Activated naive CD8-positive, alpha-beta T cell treated with anti-CD3 and anti-CD28 coated beads, Interleukin-2, amount 10 ng/mL, durations not matched to agents 7 days and 5 days (primary cell): ENCODE measurements around the gene ABCC4. TPM values are rescaled to one million over a fixed set of nuclear protein-coding genes. Genes with fewer than 3 reads are reported as not detected.

Source experiments
- ATAC-seq: fragments of 150-1000 bp; cut with Tn5 transposase; one replicate; pipeline ENCODE4 v1.10.0; 2021; ENCODE audit warnings: low read depth, moderate library complexity
- POLR2A ChIA-PET: fragments of 350-600 bp; sonication (Branson Sonifier 250); formaldehyde crosslinking; loops from one replicate; lab custom pipeline; 2021; ENCODE audit warnings: antibody characterized with exemption; lab: Charles Lee
- DNase-seq: peaks from one replicate; pipeline ENCODE4 v3.0.0; 2021
- H3K27ac Mint-ChIP-seq: one replicate; pipeline ENCODE4 v1.8.0; 2022; ENCODE audit warnings: mild to moderate bottlenecking, mixed read lengths
- H3K27me3 Mint-ChIP-seq: one replicate; pipeline ENCODE4 v1.8.0; 2022; ENCODE audit warnings: mild to moderate bottlenecking, moderate library complexity, mixed read lengths
- H3K36me3 Mint-ChIP-seq: one replicate; pipeline ENCODE4 v1.8.0; 2021; ENCODE audit warnings: mild to moderate bottlenecking, mixed read lengths
- H3K4me1 Mint-ChIP-seq: one replicate; pipeline ENCODE4 v1.8.0; 2021; ENCODE audit warnings: mixed read lengths
- H3K4me3 Mint-ChIP-seq: one replicate; pipeline ENCODE4 v1.8.0; 2022; ENCODE audit warnings: mild to moderate bottlenecking, moderate library complexity, mixed read lengths
- H3K9me3 Mint-ChIP-seq: one replicate; pipeline ENCODE4 v1.8.0; 2021; ENCODE audit warnings: mixed read lengths
- total RNA-seq, 2 experiments: library from RNA; stranded (reverse); gene quantifications; one replicate each; pipeline ENCODE4 v1.2.3, GENCODE V29; 2021

The ABCC4 gene
- total RNA-seq, 2 experiments from 2014 or later = 5.7 to 6.4 TPM

DNA sequence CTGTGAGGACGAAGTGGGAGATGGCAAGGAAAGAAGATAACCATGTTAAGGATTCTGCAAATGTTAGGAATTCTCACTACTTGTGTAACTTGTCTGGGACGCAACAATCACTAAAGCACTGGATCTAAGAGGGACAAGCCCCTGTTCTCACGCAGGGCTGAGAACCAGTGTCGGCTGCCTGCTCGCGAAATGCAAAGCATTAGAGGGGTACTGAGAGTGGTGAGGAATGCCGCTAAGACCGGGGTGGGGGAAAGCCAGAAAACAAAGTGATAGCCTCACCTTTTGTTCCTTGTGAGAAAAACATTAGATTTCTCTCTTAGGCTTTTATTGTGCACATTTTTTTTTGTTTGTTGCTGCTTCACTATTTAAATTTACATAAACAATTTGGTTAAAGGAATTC is 241.9 kb downstream of the ABCC4 start:
- H3K4me1 Mint-ChIP-seq = no peaks in the 10 kb centered on the region
- peaks cover 2% of the 10 kb centered on the region for H3K36me3 Mint-ChIP-seq
- ATAC-seq (no peak), DNase-seq (no peak)
- POLR2A ChIA-PET = no interaction called here
- H3K9me3 Mint-ChIP-seq = no peaks in the 10 kb centered on the region
- no peak overlapping the region for H3K27ac Mint-ChIP-seq
- H3K27me3 Mint-ChIP-seq = no peaks in the 10 kb centered on the region
- H3K4me3 Mint-ChIP-seq = no peak overlapping the region

DNA sequence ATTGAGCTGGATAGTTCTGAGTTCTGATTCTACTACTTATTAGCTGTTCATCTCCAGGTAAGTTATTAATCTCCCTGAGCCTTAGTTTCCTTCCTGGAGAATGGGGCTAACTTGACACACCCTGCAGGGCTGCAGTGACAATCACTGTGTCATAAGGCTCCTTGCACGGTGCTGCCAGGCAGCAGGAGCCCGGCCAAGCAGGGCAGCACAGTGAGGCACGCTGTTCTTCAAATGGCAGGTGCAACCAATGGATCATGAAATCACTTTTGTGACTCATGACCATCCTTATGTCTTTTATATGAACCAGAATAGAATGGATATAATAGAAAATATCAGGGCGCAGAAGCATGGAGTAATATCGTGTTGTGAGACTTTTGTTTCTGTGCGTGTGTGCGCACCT is 242.6 kb downstream of the ABCC4 start:
- Mint-ChIP-seq H3K27ac (no peak overlapping the region), H3K4me1 (no peaks in the 10 kb centered on the region), H3K9me3 (no peaks in the 10 kb centered on the region), H3K27me3 (no peaks in the 10 kb centered on the region), H3K4me3 (no peak overlapping the region), H3K36me3 (peaks cover 2% of the 10 kb centered on the region)
- POLR2A ChIA-PET = no interaction called here
- DNase-seq (no peak), ATAC-seq (no peak)

DNA sequence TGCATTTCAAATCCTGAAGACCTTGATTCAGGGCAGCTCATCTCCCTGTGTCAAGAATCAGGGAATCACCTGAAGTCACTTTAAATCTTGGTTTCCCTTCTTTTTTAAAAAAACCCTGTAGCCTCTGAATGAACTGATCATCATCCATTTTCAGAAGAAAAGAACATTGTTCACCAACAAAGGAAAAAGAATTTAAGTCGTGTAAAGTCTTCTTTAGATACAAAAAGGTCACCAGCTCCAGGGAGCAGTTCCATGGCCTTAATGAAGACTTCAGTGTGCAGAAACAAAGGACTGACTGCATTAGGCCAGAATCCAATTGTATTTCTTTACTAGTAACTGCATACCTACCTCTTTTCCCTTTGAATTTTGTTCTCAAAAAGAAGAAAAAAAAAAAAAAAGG is 245.0 kb downstream of the ABCC4 start:
- POLR2A ChIA-PET = no interaction called here
- Mint-ChIP-seq H3K9me3 (no peaks in the 10 kb centered on the region), H3K27ac (no peak overlapping the region), H3K4me1 (no peaks in the 10 kb centered on the region), H3K4me3 (no peak overlapping the region), H3K27me3 (no peaks in the 10 kb centered on the region), H3K36me3 (peaks cover 2% of the 10 kb centered on the region)
- no peak for ATAC-seq
- no peak for DNase-seq

DNA sequence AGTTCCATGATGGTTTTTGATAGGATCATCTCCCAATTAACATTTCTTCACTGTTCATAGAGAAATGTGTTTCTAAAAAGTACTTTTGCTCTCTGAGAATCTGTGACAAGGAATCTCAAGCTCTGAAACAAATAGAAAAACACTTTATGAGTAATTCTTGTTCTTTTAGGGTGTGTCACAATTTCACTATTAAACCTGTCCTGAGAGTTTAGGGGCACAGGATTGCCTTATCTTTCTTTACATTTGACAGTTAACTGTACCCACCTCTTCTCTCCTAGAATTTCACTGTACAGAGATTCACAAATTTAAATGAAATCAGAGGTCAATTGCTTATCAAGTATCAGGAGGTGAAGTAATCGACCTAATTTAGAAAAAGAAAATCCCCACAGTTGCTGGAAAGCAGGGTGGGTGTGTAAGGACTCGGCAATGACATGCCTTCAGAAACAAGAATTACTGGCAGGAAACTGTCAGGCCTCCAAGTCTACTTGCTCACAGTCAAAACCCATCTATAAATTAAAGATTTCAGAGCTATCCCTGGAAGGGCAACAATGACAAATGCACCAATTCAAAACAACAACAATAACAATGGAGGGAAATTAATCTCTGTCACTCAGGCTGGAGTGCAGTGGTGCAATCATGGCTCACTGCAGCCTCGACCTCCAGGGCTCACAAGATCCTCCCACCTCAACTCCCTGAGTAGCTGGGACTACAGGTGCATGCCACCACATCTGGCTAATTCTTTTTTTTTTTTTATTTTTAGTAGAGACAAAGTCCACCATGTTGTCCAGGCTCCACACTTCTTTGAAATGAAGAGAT is 250.2 kb downstream of the ABCC4 start:
- no peaks in the 10 kb centered on the region for H3K27me3 Mint-ChIP-seq
- H3K4me3 Mint-ChIP-seq = no peak overlapping the region
- POLR2A ChIA-PET = no interaction called here
- DNase-seq (no peak), ATAC-seq (no peak)
- no peak overlapping the region for H3K27ac Mint-ChIP-seq
- no peaks in the 10 kb centered on the region for H3K9me3 Mint-ChIP-seq
- H3K36me3 Mint-ChIP-seq = peaks cover 4% of the 10 kb centered on the region
- peaks cover 2% of the 10 kb centered on the region for H3K4me1 Mint-ChIP-seq

DNA sequence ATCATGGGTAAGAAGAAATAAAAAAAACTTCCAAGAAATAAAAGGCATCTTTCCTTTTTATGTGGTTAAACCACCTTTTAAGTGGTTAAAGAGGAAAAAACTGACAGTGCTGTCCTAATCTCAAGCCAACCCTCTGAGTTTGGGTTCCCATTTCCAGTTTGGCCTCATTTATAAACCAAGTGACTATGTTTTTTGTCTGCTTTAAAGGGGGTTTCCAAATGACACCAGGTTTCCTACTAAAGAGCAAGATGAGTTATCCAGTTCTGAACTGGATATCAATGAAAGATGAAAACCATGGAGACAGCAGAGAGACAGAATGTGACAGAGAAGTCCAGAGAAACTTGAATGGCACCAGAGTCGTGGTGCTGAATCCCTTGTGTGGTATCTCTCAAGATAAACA is 251.5 kb downstream of the ABCC4 start:
- Mint-ChIP-seq H3K9me3 (peaks cover 3% of the 10 kb centered on the region), H3K4me1 (peaks cover 2% of the 10 kb centered on the region), H3K36me3 (peaks cover 8% of the 10 kb centered on the region), H3K27me3 (no peaks in the 10 kb centered on the region), H3K27ac (no peak overlapping the region), H3K4me3 (no peak overlapping the region)
- no peak for DNase-seq
- ATAC-seq = no peak
- POLR2A ChIA-PET = no interaction called here

DNA sequence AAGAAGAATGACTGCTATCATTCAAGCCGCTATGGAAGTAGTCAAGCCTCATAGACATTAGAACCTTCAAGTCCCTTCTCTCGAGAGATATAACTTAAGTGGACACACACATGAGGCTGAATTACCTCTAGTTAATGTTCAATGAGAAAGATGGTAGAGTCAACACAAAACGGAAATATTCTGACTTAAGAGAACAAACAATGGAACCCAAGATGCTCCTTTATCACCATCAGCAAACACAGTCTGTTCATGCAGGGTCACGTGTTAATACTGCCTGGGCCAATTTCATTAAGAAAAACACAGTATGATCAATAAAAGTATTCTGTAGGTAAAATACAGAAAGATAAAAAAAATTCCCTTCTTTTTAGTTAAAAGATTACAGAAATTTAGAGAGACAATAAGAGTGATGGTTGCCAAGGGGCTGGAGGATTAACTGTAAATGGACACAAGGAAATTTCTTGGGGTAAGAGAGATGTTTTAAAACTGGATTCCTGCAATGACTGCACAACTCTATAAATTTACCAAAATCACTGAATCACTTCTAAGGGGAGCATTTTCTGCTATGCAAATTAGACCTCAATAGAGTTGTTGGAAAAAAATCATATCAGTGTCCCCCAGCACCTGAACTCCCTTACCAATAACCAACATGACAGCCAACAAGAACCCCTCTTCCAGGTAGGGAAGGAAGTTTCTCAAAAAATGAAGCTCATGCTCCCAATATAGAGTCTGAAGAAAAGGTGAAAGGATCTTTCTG is 256.6 kb downstream of the ABCC4 start:
- Mint-ChIP-seq H3K9me3 (peaks cover 3% of the 10 kb centered on the region), H3K27ac (no peak overlapping the region)

DNA sequence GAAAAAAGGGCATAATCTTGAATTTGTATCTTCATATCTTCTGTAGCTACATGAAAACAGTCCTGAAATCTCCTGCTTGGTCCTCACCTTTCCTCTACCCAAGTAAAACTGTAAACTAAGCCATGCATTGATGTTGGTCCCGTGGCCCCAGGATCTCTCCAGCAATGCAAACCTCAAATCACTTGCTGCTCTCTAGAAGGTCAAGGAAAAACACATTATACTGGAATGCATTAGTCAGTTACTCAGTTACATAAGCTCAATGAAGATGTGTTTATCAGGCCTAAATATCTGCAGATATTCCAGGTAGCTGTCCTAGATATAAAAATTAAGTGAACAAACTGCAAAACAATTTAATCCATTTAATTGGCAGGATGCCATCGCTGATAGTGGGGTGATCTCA is 261.8 kb downstream of the ABCC4 start:
- no peaks in the 10 kb centered on the region for H3K9me3 Mint-ChIP-seq
- H3K27me3 Mint-ChIP-seq = no peaks in the 10 kb centered on the region
- DNase-seq (no peak), ATAC-seq (no peak)
- no peaks in the 10 kb centered on the region for H3K4me1 Mint-ChIP-seq
- peaks cover 21% of the 10 kb centered on the region for H3K36me3 Mint-ChIP-seq
- POLR2A ChIA-PET = no interaction called here
- H3K27ac Mint-ChIP-seq = no peak overlapping the region
- H3K4me3 Mint-ChIP-seq = no peak overlapping the region

More for the DNA sequence above, 256.6 kb downstream of the ABCC4 start:
- Mint-ChIP-seq H3K27me3 (no peaks in the 10 kb centered on the region), H3K36me3 (peaks cover 22% of the 10 kb centered on the region), H3K4me1 (no peaks in the 10 kb centered on the region), H3K4me3 (no peak overlapping the region)
- DNase-seq (no peak), ATAC-seq (no peak)
- POLR2A ChIA-PET = no interaction called here

DNA sequence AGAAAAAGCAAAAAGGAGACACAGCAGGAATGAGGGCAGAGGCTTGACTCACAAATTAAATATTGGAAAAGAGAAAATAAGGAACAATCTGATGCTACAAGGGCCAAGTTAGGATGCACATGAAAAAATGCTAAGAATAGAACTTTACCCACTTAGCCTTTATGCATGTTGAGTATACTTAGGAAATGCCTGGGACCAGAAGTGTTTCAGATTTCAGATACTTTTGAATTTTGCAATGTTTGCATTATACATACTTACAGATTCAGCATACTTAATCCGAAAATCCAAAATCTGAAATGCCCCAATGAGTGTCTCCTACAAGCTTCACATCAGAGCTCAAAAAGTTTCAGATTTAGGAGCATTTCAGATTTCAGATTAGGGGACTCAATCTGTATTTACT is 262.3 kb downstream of the ABCC4 start:
- Mint-ChIP-seq H3K9me3 (no peaks in the 10 kb centered on the region), H3K4me1 (no peaks in the 10 kb centered on the region), H3K27ac (no peak overlapping the region), H3K36me3 (peaks cover 22% of the 10 kb centered on the region), H3K4me3 (no peak overlapping the region), H3K27me3 (no peaks in the 10 kb centered on the region)
- no peak for ATAC-seq
- no peak for DNase-seq
- POLR2A ChIA-PET = no interaction called here

DNA sequence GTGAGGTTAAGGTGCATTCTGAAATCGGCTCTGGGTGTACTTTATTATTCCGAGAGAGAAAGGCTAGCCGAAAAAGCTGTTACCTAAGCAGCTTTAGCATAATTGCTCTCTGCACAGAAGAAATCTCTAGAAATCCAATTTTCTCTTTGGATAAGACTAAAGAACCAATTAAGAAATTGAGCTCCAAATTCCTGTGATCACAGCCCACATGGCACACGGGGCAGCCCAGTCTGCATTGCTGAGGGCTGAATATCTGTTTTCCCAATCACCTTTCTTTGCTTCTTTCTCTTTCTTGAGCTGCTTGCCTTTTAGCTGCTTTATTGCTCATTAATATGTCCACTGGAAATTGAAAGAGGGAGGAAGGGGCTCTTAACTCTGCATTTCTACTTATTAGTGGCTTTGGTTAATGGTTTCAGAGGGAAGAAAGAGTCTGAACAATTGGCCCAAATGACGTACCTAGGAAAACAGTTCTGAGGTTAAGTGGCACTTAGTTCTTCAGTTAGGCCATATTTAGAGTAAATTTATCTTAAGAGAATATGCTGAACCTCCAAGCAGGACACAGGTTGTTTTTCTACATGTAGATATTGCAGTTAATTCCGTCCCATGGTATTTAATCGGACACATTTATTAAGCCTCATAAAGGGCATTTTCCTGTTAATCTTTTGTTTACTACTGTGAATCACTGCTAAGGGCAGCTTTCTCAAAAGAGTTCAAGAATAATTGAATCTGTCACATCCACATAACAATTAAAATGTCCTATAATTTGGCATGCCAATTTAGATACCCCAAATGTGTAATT is 265.7 kb downstream of the ABCC4 start:
- Mint-ChIP-seq H3K9me3 (no peaks in the 10 kb centered on the region), H3K36me3 (peaks cover 10% of the 10 kb centered on the region), H3K27me3 (no peaks in the 10 kb centered on the region), H3K27ac (no peak overlapping the region), H3K4me1 (peaks cover 2% of the 10 kb centered on the region), H3K4me3 (no peak overlapping the region)
- POLR2A ChIA-PET = no interaction called here
- DNase-seq = no peak
- ATAC-seq = no peak

DNA sequence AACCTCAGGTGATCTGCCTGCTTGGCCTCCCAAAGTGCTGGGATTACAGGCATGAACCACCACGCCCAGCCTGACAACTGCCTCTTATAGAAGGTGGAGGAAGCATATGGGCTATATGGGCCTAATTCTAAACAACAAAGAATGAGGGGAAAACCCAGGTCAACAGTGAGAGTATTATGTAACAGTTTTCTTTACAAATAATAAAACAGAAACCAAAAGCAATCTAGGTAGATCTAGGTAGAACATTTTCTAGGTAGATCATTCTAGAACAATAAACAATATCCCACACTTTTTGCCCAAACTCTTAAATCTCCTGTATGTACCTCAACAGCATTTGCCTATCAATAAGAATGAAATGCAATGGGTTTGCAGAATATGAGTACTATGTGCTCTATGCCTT is 267.4 kb downstream of the ABCC4 start:
- no peak overlapping the region for H3K27ac Mint-ChIP-seq
- DNase-seq (no peak), ATAC-seq (no peak)
- no peak overlapping the region for H3K4me3 Mint-ChIP-seq
- peaks cover 10% of the 10 kb centered on the region for H3K36me3 Mint-ChIP-seq
- POLR2A ChIA-PET = no interaction called here
- no peaks in the 10 kb centered on the region for H3K27me3 Mint-ChIP-seq
- peaks cover 2% of the 10 kb centered on the region for H3K4me1 Mint-ChIP-seq
- H3K9me3 Mint-ChIP-seq = no peaks in the 10 kb centered on the region

DNA sequence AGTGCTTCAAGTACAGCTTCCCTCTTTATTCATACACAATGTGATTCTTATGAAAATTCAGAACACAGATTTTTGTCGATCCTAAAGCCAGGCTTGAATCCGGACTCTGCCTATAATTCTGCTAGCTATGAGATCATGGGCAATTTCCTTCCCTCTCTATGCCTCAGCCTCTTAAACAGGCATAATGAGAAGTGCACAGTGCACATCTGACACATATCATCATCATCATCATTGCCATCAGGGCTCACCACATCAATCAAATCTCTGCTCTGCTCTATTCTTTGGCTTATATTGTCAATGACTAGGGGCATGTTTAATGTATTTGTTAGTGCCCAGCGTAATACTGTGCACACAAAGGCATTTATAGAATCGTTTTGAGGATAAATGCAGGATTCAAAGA is 269.1 kb downstream of the ABCC4 start:
- ATAC-seq = no peak
- DNase-seq = no peak
- H3K36me3 Mint-ChIP-seq = peaks cover 7% of the 10 kb centered on the region
- no peak overlapping the region for H3K27ac Mint-ChIP-seq
- POLR2A ChIA-PET = no interaction called here
- H3K9me3 Mint-ChIP-seq = peaks cover 2% of the 10 kb centered on the region
- H3K4me3 Mint-ChIP-seq = no peak overlapping the region
- peaks cover 2% of the 10 kb centered on the region for H3K4me1 Mint-ChIP-seq
- H3K27me3 Mint-ChIP-seq = no peaks in the 10 kb centered on the region

DNA sequence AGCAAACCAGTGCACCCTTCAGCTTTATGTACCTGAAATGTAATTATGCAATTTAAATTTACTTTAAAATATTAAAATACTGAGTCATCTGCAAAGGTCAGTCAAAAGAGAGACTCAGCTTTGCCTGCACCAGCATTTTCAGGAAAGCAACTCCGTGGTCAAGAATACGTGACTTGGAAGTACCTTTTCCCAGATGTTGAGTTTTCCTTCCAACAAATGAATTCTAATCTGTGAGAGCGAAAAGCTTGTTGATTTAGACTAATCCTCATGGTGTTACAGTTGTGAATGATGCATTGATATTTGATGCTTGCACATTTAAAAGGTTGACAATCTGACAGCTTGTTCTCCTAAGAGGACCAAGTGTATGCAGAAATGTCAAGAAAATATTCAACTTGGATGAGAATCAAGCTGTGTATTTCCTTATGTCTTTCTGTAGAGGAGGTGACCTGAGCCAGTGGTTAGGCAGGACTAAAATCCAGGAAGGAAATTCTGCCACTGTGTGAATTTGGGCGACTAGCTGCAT is 270.4 kb downstream of the ABCC4 start:
- H3K27ac Mint-ChIP-seq = no peak overlapping the region
- ATAC-seq (no peak), DNase-seq (no peak)
- H3K9me3 Mint-ChIP-seq = peaks cover 2% of the 10 kb centered on the region
- H3K36me3 Mint-ChIP-seq = peaks cover 7% of the 10 kb centered on the region
- POLR2A ChIA-PET = no interaction called here
- H3K4me1 Mint-ChIP-seq = peaks cover 2% of the 10 kb centered on the region
- no peaks in the 10 kb centered on the region for H3K27me3 Mint-ChIP-seq
- no peak overlapping the region for H3K4me3 Mint-ChIP-seq

DNA sequence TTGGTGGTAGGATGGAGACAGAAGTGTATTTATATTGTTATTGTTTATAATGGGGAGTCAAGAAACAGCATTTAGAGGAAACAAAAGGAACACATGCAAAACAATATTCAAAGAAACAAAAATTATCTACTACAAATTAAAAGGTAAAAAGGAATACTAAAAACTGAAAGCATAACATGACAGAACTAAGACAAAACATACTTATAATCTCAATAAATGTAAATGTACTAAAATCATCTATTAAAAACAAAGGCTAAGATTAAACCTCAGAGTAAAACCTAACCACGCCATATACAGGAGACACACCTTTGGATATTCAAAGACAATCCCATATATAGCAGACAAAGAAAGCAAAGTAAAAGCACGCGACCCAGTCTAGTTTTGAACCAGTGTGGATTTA is 273.6 kb downstream of the ABCC4 start:
- Mint-ChIP-seq H3K9me3 (peaks cover 4% of the 10 kb centered on the region), H3K36me3 (peaks cover 7% of the 10 kb centered on the region), H3K4me3 (no peak overlapping the region), H3K27ac (no peak overlapping the region), H3K27me3 (no peaks in the 10 kb centered on the region), H3K4me1 (no peaks in the 10 kb centered on the region)
- DNase-seq = no peak
- POLR2A ChIA-PET = no interaction called here
- no peak for ATAC-seq
